ENCODE measurements around the gene SORT1. TPM values are rescaled to one million over a fixed set of nuclear protein-coding genes. Genes with fewer than 3 reads are reported as not detected.

The SORT1 gene
- total RNA-seq, 2 donors from 2014 or later: 225 to 231 TPM

DNA sequence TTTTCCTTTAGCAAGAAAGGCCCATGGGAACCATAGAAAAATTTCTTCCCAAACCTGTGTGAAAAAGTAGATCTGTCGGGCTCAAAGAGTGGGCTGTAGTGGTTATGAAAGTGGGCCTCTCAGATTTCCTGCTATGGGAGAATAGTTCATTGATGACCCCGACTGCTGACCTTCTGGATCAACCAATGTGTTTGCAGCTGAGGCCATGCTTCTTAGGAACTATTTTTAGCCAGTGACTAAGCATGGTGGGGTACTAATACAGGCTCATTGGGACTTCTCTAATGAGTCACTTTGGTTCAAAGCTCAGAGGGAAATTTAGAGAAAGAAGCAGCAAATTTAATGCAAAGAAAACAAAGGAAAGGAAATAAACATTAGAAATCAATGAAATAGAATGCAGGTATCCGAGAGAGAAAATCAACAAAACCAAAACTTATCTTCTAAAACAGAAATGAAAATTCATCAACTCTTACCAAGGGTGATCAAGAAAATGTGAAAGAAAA lies 41.1 kb upstream of the SORT1 start:
- Histone ChIP-seq H3K27ac (no peak overlapping the region), H3K4me1 (ENCODE audit: control insufficient read depth in 1 of 2, low read depth in 2 of 2) (no peaks in the 10 kb centered on the region), H3K9me3 (no peaks in the 10 kb centered on the region), H3K4me3 (no peak overlapping the region), H3K36me3 (no peaks in the 10 kb centered on the region), H3K27me3 (replicated peaks; ENCODE audit: insufficient read depth) (no peaks in the 10 kb centered on the region)
- DNase-seq (ENCODE audit: low spot score) (no peak), ATAC-seq (ENCODE audit: insufficient number of reproducible peaks, low FRiP score, low read depth) (no peak)
- TF ChIP-seq, protein P1, sequence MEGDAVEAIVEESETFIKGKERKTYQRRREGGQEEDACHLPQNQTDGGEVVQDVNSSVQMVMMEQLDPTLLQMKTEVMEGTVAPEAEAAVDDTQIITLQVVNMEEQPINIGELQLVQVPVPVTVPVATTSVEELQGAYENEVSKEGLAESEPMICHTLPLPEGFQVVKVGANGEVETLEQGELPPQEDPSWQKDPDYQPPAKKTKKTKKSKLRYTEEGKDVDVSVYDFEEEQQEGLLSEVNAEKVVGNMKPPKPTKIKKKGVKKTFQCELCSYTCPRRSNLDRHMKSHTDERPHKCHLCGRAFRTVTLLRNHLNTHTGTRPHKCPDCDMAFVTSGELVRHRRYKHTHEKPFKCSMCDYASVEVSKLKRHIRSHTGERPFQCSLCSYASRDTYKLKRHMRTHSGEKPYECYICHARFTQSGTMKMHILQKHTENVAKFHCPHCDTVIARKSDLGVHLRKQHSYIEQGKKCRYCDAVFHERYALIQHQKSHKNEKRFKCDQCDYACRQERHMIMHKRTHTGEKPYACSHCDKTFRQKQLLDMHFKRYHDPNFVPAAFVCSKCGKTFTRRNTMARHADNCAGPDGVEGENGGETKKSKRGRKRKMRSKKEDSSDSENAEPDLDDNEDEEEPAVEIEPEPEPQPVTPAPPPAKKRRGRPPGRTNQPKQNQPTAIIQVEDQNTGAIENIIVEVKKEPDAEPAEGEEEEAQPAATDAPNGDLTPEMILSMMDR (IDR thresholded peaks at IDR 0.05): no peak

DNA sequence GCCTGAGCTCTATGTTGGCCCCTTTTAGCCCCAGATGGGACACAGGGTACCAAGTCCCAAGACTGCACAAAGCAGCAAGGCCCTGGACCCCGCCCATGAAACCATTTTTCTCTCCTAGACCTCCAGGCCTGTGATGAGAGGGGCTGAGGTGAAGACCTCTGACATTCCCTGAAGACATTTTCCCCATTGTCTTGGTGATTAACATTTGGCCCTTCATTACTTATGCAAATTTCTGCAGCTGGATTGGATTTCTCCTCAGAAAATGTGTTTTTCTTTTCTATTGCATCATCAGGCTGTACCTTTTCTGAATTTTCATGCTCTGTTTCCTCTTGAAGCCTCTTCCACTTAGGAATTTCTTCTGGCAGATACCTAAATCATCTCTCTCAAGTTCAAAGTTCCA lies 36.8 kb upstream of the SORT1 start:
- no peak for ATAC-seq (ENCODE audit: insufficient number of reproducible peaks, low FRiP score, low read depth)
- no peaks in the 10 kb centered on the region for H3K27me3 ChIP-seq (replicated peaks; ENCODE audit: insufficient read depth)

DNA sequence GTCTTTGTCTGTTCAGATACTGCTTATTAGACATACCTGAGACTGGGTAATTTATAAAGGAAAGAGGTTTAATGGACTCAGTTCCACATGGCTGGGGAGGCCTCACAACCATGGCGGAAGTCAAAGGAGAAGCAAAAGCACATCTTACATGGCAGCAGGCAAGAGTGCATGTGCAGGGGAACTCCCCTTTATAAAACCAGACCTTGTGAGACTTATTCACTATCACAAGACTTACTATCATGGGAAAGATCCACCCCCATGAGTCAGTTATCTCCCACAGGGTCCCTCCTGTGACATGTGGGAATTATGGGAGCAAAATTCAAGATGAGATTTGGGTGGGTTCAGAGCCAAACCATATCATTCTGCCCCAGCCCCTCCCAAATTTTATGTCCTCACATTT lies 35.6 kb upstream of the SORT1 start:
- TF ChIP-seq, protein P1 (IDR thresholded peaks at IDR 0.05): no peak
- no peak overlapping the region for H3K4me3 ChIP-seq
- H3K36me3 ChIP-seq: no peaks in the 10 kb centered on the region
- no peak overlapping the region for H3K27ac ChIP-seq
- no peaks in the 10 kb centered on the region for H3K27me3 ChIP-seq (replicated peaks; ENCODE audit: insufficient read depth)
- ATAC-seq (ENCODE audit: insufficient number of reproducible peaks, low FRiP score, low read depth) (no peak), DNase-seq (ENCODE audit: low spot score) (no peak)
- no peaks in the 10 kb centered on the region for H3K4me1 ChIP-seq (ENCODE audit: control insufficient read depth in 1 of 2, low read depth in 2 of 2)
- no peaks in the 10 kb centered on the region for H3K9me3 ChIP-seq

More for the DNA sequence above, 36.8 kb upstream of the SORT1 start:
- Histone ChIP-seq H3K36me3 (no peaks in the 10 kb centered on the region), H3K9me3 (no peaks in the 10 kb centered on the region), H3K4me1 (ENCODE audit: control insufficient read depth in 1 of 2, low read depth in 2 of 2) (no peaks in the 10 kb centered on the region), H3K4me3 (no peak overlapping the region), H3K27ac (no peak overlapping the region)
- TF ChIP-seq, protein P1 (IDR thresholded peaks at IDR 0.05): no peak
- no peak for DNase-seq (ENCODE audit: low spot score)

GRCh38 chr1:109432336-109432735 lies 34.6 kb upstream of the SORT1 start:
- DNase-seq (ENCODE audit: low spot score): no peak
- TF ChIP-seq, protein P1 (IDR thresholded peaks at IDR 0.05): no peak
- Histone ChIP-seq H3K27me3 (replicated peaks; ENCODE audit: insufficient read depth) (no peaks in the 10 kb centered on the region), H3K36me3 (no peaks in the 10 kb centered on the region), H3K4me3 (no peak overlapping the region), H3K27ac (no peak overlapping the region), H3K4me1 (ENCODE audit: control insufficient read depth in 1 of 2, low read depth in 2 of 2) (peaks cover 5 to 6% of the 10 kb centered on the region in 2 donors), H3K9me3 (no peaks in the 10 kb centered on the region)
- ATAC-seq (ENCODE audit: insufficient number of reproducible peaks, low FRiP score, low read depth): no peak

- peak overlapping the region; percentile 81 to 90 for H3K27ac ChIP-seq
- H3K9me3 ChIP-seq: no peaks in the 10 kb centered on the region
- ATAC-seq (ENCODE audit: insufficient number of reproducible peaks, low FRiP score, low read depth) (no peak), DNase-seq (ENCODE audit: low spot score) (no peak)
- H3K4me3 ChIP-seq: peak overlapping the region; percentile 93
- TF ChIP-seq, protein P1 (IDR thresholded peaks at IDR 0.05): no peak
- no peaks in the 10 kb centered on the region for H3K36me3 ChIP-seq
- H3K27me3 ChIP-seq (replicated peaks; ENCODE audit: insufficient read depth): no peaks in the 10 kb centered on the region
- peaks cover 18 to 28% of the 10 kb centered on the region in 2 donors for H3K4me1 ChIP-seq (ENCODE audit: control insufficient read depth in 1 of 2, low read depth in 2 of 2)
Measured at GRCh38 chr1:109427171-109427467, 29.4 kb upstream of the SORT1 start.

Data from thoracic aorta (tissue), 2 donors.